Smooth muscle cell (in vitro differentiated cells): Measurements from ENCODE around the gene TRPC3. TPM values are rescaled to one million over a fixed set of nuclear protein-coding genes. Genes with fewer than 3 reads are reported as not detected.

ENCODE experiments used
- DNase-seq: peaks from one replicate; lab custom pipeline; 2025; ENCODE audit not compliant: unreplicated experiment; lab: John Stamatoyannopoulos, UW
- H2AFZ ChIP-seq: fragments of 200-600 bp; sonication (generic); 2 replicates; pipeline ENCODE4 v1.6.0; 2016; ENCODE audit warnings: antibody characterized with exemption, low read depth, mild to moderate bottlenecking
- H3F3A ChIP-seq: fragments of 200-600 bp; sonication (generic); 2 replicates; pipeline ENCODE4 v1.6.0; 2017; ENCODE audit warnings: antibody characterized with exemption, low read depth
- H3K27ac ChIP-seq: fragments of 200-600 bp; sonication (generic); 2 replicates; pipeline ENCODE4 v1.5.1; 2016; ENCODE audit warnings: low read depth, mild to moderate bottlenecking
- H3K27me3 ChIP-seq: fragments of 200-600 bp; sonication (generic); 2 replicates; pipeline ENCODE4 v1.6.1; 2016; ENCODE audit warnings: low read depth, mild to moderate bottlenecking
- H3K36me3 ChIP-seq: fragments of 200-600 bp; sonication (generic); 2 replicates; pipeline ENCODE4 v1.5.1; 2016; ENCODE audit warnings: low read depth
- H3K4me1 ChIP-seq: fragments of 200-600 bp; sonication (generic); 2 replicates; pipeline ENCODE4 v1.5.1; 2016; ENCODE audit warnings: low read depth
- H3K4me2 ChIP-seq: fragments of 200-600 bp; sonication (generic); 2 replicates; pipeline ENCODE4 v1.6.0; 2016; ENCODE audit warnings: mild to moderate bottlenecking
- H3K4me3 ChIP-seq: fragments of 200-600 bp; sonication (generic); 2 replicates; pipeline ENCODE4 v1.5.1; 2016; ENCODE audit warnings: mild to moderate bottlenecking
- H3K79me2 ChIP-seq: fragments of 200-600 bp; sonication (generic); 2 replicates; pipeline ENCODE4 v1.6.0; 2016; ENCODE audit warnings: low read depth, mild to moderate bottlenecking
- H3K9ac ChIP-seq: fragments of 200-600 bp; sonication (generic); 2 replicates; pipeline ENCODE4 v1.6.0; 2016; ENCODE audit warnings: low read depth
- H3K9me3 ChIP-seq: fragments of 200-600 bp; sonication (generic); replicated peaks from 2 replicates; pipeline ENCODE4 v1.5.1; 2016; ENCODE audit warnings: low read depth
- H4K20me1 ChIP-seq: fragments of 200-600 bp; sonication (generic); 2 replicates; pipeline ENCODE4 v1.6.0; 2016; ENCODE audit warnings: low read depth
- WGBS: methylation state at CpG from one replicate; pipeline ENCODE4 v1.1.7; 2016; ENCODE audit warnings: low lambda C conversion rate; 5-methylcytosine and 5-hydroxymethylcytosine counted together
- polyA plus RNA-seq: library from polyadenylated mRNA; unstranded; fragments of >200 nt; fragmentation: Nextera tagmentation; extraction: Ambion mirVana; gene quantifications from 2 replicates; pipeline ENCODE4 v1.2.1, GENCODE V29; 2016
- total RNA-seq: library from RNA; depleted of rRNA; stranded (reverse); fragments of >200 nt; gene quantifications from 2 replicates; pipeline ENCODE4 v1.2.3, GENCODE V29; 2014
- TF ChIP-seq, protein P1 (sequence below): fragments of 200-600 bp; sonication (generic); IDR thresholded peaks from 2 replicates; pipeline ENCODE4 v1.5.1; 2017; ENCODE audit warnings: borderline replicate concordance, mild to moderate bottlenecking, antibody characterized with exemption; ENCODE audit not compliant: insufficient read depth, poor library complexity, severe bottlenecking

The TRPC3 gene
- total and polyA plus RNA-seq, 2 experiments from 2014 or later: 0.17 to 0.36 TPM

DNA sequence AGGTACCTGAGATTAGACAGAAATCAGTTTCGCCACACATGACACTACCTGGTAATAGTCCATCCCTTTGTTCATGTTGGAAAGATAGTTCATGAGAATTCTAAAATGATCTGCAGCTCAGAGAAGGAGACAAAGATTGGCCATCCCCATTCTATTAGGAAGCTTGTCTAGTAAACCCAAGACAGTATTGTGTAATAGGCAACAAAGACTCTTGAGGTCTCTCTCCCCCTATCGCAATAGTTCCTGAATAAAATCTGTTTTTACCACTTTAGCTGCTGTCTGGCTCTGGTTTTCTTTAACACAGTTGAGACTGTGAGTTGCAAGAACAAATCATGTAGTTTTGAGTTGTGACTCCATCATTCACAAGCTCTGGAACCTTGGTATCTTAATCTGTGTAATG lies 66.7 kb downstream of the TRPC3 start:
- no peaks in the 10 kb centered on the region for H3K4me1 ChIP-seq
- no peak overlapping the region for H3K9ac ChIP-seq
- H3K4me3 ChIP-seq: no peak overlapping the region
- WGBS: 95% methylated on average over 2 of the region's 2 CpGs
- DNase-seq: no peak
- H3K79me2 ChIP-seq: no peaks in the 10 kb centered on the region
- H3F3A ChIP-seq: no peaks in the 10 kb centered on the region
- no peak overlapping the region for H3K4me2 ChIP-seq
- no peak overlapping the region for H3K27ac ChIP-seq
- TF ChIP-seq, protein P1, sequence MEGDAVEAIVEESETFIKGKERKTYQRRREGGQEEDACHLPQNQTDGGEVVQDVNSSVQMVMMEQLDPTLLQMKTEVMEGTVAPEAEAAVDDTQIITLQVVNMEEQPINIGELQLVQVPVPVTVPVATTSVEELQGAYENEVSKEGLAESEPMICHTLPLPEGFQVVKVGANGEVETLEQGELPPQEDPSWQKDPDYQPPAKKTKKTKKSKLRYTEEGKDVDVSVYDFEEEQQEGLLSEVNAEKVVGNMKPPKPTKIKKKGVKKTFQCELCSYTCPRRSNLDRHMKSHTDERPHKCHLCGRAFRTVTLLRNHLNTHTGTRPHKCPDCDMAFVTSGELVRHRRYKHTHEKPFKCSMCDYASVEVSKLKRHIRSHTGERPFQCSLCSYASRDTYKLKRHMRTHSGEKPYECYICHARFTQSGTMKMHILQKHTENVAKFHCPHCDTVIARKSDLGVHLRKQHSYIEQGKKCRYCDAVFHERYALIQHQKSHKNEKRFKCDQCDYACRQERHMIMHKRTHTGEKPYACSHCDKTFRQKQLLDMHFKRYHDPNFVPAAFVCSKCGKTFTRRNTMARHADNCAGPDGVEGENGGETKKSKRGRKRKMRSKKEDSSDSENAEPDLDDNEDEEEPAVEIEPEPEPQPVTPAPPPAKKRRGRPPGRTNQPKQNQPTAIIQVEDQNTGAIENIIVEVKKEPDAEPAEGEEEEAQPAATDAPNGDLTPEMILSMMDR: no peak
- H4K20me1 ChIP-seq: no peaks in the 10 kb centered on the region
- no peak overlapping the region for H2AFZ ChIP-seq
- peaks cover 11% of the 10 kb centered on the region for H3K27me3 ChIP-seq
- no peaks in the 10 kb centered on the region for H3K9me3 ChIP-seq
- H3K36me3 ChIP-seq: no peaks in the 10 kb centered on the region

GRCh38 chr4:121881158-121881557 lies 70.7 kb downstream of the TRPC3 start:
- H3K27me3 ChIP-seq: peaks cover 17% of the 10 kb centered on the region
- H2AFZ ChIP-seq: no peak overlapping the region
- H3K4me3 ChIP-seq: no peak overlapping the region
- no peaks in the 10 kb centered on the region for H3K36me3 ChIP-seq
- H3F3A ChIP-seq: no peaks in the 10 kb centered on the region
- H3K9me3 ChIP-seq: no peaks in the 10 kb centered on the region
- H3K79me2 ChIP-seq: no peaks in the 10 kb centered on the region
- 80% methylated on average over 3 of the region's 3 CpGs for WGBS
- H3K9ac ChIP-seq: no peak overlapping the region
- no peaks in the 10 kb centered on the region for H4K20me1 ChIP-seq
- H3K27ac ChIP-seq: no peak overlapping the region
- H3K4me2 ChIP-seq: no peak overlapping the region
- peaks cover 4% of the 10 kb centered on the region for H3K4me1 ChIP-seq
- no peak for DNase-seq
- TF ChIP-seq, protein P1: no peak

- Histone ChIP-seq H4K20me1 (no peaks in the 10 kb centered on the region), H3F3A (no peaks in the 10 kb centered on the region), H3K79me2 (no peaks in the 10 kb centered on the region), H3K4me1 (peaks cover 4% of the 10 kb centered on the region), H2AFZ (no peak overlapping the region), H3K9ac (no peak overlapping the region), H3K9me3 (no peaks in the 10 kb centered on the region), H3K36me3 (no peaks in the 10 kb centered on the region), H3K27me3 (peaks cover 17% of the 10 kb centered on the region), H3K4me3 (no peak overlapping the region), H3K27ac (no peak overlapping the region), H3K4me2 (no peak overlapping the region)
- TF ChIP-seq, protein P1: no peak
- no peak for DNase-seq
These were observed 72.7 kb downstream of the TRPC3 start for GRCh38 chr4:121879135-121879534.

DNA sequence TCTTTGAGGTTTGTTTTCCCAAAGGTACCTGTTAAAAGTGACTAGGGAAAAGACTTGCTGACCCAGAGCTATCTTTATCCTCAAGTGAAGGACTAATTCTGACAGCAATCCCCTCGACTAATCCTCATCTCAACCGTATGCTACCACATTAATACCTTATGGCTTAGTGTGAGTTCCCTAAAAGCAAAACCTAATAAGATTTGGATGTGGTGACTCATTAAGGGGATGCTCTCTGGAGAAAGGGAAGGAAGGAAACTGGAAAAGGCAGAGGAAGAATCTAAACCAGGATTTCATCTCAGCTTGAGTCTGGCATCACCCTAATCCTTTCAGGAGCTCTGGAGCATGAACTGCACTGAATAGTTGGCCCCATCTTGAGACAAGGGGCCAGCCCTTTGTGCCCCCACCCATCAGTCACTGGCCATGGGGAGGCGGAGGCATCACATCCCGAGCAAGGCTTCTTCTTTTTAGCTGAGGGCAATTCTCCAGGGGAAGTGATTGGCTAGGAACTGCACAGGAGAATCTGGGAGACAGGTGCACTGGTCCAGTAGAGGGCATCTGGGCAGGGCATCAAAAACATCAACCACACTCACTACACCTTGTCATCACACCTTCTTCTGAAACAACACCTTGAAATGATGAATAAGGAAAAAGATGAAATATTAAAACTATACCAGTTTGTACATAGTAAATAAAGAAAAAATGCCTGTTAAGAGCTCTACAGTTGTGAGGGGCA lies 74.7 kb downstream of the TRPC3 start:
- Histone ChIP-seq H3K27me3 (peaks cover 17% of the 10 kb centered on the region), H3K9me3 (no peaks in the 10 kb centered on the region), H3K27ac (no peak overlapping the region), H3K4me3 (no peak overlapping the region), H3F3A (no peaks in the 10 kb centered on the region), H3K36me3 (no peaks in the 10 kb centered on the region), H2AFZ (no peak overlapping the region), H3K4me1 (peaks cover 4% of the 10 kb centered on the region), H4K20me1 (no peaks in the 10 kb centered on the region), H3K9ac (no peak overlapping the region), H3K79me2 (no peaks in the 10 kb centered on the region), H3K4me2 (no peak overlapping the region)
- 51% methylated on average over 4 of the region's 4 CpGs for WGBS
- no peak for DNase-seq
- TF ChIP-seq, protein P1: no peak
